Epithelial cell of prostate (primary cell): ENCODE data around the gene FCMR.
"Not testable (repeated sequence)": the region's sequence is repeated elsewhere in the genome, so short reads cannot be mapped to it uniquely, and the experiment has no call there.

Experiments
- DNase-seq: peaks from one replicate; pipeline ENCODE4 v3.0.0-alpha.2; 2011; ENCODE audit warnings: low read depth, low spot score
- H3K27ac ChIP-seq: fragments of 450-650 bp; 2 replicates; pipeline ENCODE4 v1.5.1; 2017; ENCODE audit warnings: mild to moderate bottlenecking

FCMR gene

DNA sequence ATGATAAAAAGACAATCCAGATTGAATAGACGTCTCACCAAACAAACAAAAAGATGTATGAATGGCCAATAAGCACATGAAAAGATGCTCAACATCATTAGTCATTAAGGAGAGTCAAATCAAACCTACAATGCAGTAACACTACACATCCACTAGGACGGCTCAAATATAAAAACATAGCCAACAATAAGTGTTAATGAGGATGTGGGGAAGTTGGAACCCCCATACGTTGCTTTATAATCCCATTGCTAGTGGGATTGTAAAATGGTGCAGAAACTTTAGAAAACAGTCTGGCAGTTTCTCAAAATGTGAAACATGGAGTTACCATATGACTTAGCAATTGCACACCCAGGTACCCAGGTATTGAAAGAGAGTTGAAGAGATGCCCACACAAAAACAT is 39.2 kb downstream of the FCMR start:
- H3K27ac ChIP-seq = no peak overlapping the region
- DNase-seq = no peak

DNA sequence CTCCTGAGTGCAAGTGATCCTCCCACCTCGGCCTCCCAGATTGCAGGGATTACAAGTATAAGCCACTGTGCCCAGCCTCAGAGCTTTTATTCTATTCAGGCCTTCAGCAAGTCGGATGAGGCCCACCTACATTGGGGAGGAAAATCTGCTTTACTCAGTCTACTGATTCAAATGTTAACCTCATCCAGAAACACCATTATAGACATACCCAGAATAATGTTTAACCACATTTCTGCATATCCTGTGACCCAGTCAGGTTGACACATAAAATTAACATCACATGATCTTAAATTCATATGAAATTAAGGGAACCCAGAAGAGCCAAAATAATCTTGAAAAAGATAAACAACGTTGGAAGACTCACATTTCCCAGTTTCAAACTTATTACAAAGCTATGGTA is 41.4 kb downstream of the FCMR start:
- DNase-seq = no peak
- H3K27ac ChIP-seq = no peak overlapping the region

DNA sequence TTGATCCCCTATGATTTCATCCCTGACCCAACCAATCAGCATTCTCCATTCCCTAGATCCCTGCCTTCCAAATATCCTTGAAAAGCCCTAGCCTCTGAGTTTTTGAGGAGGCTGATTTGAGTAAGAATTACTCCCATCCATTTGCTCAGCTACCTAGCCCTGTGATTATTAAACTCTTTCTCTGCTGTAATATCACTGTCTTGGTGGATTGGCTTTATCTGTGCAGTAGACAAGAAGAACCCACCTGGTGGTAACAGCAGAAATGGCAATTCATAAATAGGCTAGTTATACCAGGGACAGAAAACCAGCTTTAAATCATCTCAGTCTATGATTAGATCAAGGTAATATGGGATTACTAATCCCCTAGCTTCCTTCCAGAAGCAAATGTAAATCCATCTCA is 43.3 kb downstream of the FCMR start:
- DNase-seq = no peak
- H3K27ac ChIP-seq = no peak overlapping the region

DNA sequence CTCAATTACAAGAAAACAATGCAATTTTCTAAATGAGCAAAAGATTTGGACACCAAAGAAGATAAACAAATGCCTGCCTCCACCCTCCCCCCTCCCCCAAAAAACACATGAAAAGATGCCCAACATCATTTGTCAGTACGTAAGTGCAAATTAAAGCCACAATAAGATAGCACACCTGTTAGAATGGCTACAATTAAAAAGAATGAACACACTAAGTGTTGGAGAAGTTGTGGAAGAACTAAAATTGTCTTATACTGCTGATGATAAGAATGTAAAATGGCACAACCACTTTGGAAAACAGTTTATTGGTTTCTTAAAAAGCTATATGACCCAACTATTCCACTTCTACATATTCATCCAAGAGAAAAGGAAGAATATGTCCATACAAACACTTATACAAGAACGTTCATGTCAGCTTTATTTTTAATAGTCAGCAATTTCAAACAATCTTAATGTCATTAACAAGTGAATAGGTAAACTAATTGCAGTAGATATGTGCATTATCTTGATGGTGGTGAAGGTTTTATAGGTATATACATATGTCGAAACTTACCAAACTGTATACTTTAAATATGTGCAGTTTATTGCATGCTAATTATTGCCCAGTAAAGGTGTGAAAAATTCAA is 45.9 kb downstream of the FCMR start:
- DNase-seq = no peak
- H3K27ac ChIP-seq = no peak overlapping the region

DNA sequence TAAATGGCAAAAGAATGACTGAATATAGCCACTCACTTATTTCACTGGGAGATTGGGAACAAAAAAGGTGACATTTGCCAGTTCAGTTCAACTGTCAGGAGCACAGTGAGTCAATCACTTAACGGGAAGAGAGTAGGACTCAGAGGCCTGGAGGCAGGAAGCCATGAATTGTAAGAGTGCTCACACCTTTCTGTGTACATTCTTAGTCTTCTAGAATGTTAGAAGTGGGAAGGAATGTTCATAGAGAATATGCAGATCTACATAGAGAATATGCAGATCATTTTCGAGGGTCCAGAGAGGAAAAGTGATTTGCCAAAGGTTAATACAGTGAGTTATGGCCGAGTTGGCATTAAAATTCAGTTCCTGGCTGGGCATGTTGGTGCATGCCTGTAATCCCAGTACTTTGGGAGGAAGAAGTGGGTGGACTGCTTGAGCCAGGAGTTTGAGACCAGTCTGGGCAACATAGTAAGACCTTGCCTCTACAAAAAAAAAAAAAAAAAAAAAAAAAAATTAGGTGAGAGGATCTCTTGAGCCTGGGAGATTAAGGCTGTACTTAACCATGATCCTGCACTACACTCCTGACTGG is 48.0 kb downstream of the FCMR start:
- peak overlapping the region; percentile 71 for H3K27ac ChIP-seq

DNA sequence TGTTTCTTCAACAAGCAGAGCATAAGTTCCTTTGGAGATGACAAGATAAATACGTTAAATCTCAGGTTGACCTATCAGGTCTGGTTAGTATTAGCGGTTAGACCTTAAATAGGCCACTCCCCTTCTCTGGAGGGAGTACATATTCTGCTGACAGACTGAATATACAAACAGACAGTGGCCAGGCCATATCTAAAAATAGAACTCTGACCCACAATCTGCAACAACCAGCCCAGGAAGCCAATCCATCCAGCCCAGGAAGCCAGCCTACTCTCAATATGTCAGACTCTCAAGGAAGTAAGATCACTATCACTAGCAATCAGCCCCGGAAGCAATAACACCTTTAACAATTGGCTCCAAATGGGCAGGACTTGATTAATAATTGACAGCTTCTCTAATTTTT is 49.6 kb downstream of the FCMR start:
- no peak for DNase-seq
- H3K27ac ChIP-seq = no peak overlapping the region

More for the DNA sequence above, 48.0 kb downstream of the FCMR start:
- DNase-seq = no peak

DNA sequence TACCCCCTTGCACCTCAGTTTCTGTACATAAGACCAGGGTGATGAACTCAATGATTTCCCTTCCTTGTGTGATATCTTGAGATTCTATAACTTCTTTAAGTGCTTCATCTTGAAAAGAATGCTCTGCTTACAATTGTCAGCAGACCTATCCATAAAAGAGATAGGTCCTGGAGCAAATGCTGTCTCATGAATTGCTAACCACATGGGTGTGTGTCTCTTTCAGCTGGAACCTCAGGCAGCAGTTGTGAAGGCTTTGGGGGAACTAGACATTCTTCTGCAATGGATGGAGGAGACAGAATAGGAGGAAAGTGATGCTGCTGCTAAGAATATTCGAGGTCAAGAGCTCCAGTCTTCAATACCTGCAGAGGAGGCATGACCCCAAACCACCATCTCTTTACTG is 53.5 kb downstream of the FCMR start:
- H3K27ac ChIP-seq = peak overlapping the region; percentile 72
- DNase-seq = no peak

DNA sequence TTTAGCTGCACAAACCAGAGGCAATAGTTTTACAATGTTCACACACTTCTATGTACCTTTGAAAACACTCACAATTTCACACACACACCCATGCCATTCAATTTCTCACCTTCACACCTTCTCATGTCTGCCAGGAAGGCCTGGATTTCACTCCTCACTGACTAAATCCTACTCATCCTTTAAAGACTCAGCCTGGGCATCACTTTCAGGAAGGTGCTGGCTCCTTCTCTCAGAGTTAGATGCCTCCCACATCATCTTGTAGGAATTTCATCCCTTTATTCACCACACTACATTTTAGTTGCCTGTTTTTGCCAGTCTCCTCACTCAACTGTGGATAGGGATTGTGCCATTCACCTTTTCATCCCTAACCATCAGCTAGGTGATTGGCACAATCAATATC is 54.0 kb downstream of the FCMR start:
- H3K27ac ChIP-seq = peak overlapping the region; percentile 72

DNA sequence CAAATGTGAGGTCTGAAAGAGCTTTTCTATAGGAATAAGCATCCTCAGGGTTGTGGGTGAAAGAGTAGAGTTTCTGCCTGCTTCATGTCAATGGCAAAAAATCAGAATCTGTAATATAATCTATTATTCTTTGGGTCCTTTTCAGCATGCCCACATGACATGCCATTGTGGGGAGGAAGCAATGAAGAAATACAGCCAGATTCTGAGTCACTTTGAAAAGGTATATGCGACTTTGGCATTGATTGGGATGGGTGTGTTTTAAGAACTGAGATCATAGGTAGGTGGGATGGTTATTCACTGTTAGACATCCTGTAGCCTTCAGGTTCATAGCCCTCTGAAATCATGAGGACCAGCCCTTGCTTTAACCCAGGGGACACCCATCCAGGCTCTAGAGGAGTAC is 54.5 kb downstream of the FCMR start:
- H3K27ac ChIP-seq = peak overlapping the region; percentile 72
- no peak for DNase-seq

More for the DNA sequence above, 54.0 kb downstream of the FCMR start:
- no peak for DNase-seq

DNA sequence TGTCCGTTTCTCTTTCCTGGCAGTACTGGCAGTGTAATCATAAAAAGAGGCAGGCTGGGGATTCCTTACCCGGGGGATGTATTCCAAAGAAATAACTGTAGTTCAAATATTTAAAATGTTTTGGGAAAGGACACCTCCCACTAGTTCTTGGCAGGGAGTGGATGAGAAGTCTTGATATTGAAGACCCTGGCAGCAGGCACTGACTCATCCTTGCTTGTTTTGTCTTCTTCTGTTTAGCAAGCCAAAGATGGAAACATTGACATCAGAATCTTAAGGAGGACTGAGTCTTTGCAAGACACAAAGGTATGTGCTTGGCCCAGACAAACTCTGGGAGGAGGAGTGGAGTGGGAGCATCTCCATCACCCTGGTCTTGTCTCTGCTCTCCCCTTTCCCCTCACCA is 55.7 kb downstream of the FCMR start:
- H3K27ac ChIP-seq = no peak overlapping the region
- no peak for DNase-seq

DNA sequence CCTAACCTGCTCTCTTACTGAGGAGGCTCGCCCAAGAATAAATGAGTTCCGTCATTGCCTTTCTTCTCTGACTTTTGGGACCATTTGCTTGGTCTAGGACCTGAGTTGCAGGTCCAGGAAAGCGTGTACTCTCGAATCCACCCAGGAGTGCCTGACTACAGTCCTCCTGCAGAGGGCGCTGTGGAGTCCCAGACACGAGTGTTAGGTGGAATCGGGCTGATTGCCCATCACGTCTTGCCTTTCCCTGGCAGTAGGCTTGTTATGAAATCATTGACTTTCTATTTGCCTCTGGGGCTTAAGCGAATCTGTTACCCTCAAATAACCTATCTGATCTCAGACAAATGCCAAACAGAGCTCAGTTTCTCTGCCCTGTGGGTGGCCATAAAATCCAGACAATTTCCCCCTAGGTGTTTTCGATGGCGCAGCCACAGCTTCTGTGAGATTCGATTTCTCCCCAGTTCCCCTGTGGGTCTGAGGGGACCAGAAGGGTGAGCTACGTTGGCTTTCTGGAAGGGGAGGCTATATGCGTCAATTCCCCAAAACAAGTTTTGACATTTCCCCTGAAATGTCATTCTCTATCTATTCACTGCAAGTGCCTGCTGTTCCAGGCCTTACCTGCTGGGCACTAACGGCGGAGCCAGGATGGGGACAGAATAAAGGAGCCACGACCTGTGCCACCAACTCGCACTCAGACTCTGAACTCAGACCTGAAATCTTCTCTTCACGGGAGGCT is 56.6 kb downstream of the FCMR start, which contains the start of gene IL20:
Gene IL20 (plus strand): TSS at position 685 of the 733 bp plus-strand sequence. CDS start 230 bp downstream, outside the sequence.
- H3K27ac ChIP-seq = peak within 1 kb of the TSS; percentile 34
- peak; percentile 66 for DNase-seq

DNA sequence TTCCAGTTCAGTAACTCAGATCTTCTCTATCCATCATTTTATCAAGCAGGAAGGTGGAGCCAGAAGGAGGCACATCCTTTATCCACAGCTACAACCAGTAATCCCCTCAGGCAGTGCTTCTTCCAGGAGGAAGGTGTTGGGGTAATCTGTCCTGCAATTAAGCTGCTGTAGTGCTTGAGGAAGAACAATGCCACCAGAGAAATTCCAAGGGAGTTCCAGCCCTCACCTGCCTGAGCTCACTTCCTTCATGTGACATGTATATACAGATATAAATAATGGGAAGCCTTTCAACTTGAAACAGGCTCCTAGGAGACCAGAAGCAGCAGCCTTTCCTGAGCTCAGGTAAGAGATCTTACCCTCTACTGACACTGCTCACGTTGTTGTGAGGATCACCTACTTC is 58.5 kb downstream of the FCMR start:
- DNase-seq = no peak
- no peak overlapping the region for H3K27ac ChIP-seq

DNA sequence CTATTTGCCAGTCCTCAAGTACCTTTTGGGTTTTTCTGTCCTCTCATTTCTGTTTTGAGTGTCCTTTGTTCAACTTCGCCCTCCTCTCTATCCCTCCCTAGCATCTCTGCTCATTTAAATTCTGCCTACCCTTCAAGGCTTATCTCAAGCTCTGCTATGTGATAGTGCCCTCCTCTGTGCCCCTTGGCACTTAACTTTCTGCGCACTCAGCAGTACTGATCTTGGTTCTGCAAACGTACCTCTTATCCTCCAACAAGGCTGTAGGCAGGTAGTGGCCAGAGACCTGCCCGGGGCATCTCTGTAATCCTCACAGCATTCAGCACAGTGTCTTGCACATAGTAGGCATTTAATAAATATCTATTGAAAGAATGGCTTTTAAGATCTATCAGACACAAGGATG is 61.6 kb downstream of the FCMR start:
- H3K27ac ChIP-seq = no peak overlapping the region
- DNase-seq = no peak

DNA sequence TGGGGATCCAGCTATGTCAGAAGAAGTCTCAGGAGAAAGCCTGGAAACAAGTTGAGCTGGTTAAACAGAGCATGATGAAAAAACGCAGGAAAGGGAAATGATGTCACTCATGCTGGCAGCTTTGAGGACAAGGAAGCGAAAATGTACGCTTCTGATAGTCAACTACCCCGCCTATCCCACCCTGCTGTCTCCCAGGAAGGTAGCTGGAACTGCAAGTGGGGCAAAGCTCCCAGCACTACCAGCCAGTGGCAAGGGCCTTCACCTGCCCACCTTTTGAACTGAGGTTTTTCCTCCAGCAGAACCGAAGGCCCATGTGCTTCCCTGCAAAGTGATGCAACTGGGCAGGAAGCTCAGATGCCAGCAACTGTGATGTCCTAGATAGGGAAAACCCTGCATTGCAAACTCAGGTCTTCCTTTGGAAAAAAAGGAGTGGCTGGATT is 62.6 kb downstream of the FCMR start:
- no peak for DNase-seq
- peak overlapping the region; percentile 12 for H3K27ac ChIP-seq

DNA sequence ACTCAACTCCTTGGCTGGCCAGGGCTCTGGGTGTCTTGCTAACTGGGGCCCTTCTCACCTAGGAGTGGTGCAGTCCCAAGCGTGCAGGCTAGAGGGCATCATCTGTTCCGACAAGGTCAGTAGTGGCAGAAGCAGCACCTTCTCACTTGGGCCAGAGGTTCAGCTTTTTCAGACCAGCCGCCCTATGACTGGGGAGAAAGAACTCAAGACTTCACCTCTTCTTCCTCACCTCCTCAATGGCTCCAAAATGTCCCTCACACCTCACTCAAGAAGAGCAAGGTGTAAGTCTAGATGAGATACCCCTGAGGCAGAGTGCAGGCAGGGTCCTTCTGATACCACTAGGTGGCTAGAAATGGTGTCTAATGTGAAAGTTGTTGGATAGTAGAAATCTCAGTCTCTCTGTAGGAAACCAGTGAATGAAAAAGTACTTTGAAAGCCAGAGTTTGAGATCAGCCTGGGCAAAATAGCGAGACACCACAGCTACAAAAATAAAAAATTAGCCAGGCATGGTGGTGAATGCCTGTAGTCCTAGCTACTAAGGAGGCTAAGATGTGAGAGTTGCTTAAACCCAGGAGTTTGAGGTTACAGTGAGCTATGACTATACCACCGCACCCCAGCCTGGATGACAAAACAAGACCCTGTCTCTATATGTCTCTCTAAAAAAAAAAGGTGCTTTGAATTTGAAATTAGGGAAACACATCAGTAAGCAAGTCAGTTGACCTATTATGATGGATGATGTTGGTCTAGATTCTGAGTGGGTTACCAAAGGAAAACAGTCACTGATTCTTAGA is 64.9 kb downstream of the FCMR start:
- DNase-seq = no peak
- no peak overlapping the region for H3K27ac ChIP-seq

DNA sequence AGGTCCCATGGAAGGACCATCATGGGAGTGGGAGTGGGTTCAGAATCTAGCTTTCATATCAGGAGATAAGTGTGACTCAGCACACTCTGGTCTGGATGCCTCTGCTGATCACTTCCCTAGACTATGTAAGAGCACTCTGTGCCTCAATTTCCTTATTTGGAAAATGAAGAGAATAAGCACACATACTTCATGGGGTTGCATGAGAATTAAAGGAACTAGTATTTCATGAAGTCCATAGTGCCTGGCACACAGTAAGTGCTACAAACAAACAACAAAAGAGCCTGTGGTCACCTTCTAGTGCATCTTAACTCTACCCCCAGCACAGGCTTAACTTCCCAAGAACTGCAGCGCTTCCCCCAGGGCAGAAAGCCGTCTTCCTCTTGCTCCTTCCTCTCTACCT is 65.9 kb downstream of the FCMR start:
- no peak overlapping the region for H3K27ac ChIP-seq

DNA sequence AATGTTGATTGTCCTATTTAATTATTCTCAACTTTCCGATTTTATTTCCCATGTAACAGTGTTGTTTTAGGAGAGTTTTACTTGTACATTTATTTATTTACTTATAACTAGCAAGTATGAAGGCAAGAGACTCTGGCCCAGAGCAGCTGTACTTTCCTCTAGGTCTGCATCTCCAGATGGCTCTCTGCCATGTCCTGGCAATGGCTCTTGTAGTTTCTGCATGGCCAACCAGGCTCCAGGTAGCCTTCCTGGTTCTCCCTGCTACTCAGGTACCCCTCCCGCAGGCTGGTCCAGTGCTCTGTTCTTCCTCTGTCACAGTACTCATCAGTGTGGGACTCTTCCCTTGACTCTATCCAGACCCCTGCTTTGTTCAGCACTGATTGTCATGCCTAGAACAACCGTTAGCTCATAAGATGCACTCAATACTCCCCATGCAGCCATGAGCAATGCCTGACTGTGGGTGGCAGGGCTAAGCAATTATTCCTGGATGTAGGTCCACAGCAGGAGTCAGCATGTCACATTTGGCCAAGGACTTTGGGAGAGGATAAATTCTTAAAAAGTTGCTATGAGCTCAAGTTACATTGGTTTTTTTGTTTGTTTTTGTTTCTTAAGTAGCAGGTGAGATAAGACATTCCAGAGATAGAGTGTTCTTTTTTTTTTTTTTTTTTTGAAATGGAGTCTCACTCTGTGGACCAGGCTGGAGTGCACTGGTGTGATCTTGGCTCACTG is 67.2 kb downstream of the FCMR start:
- no peak overlapping the region for H3K27ac ChIP-seq
- DNase-seq = no peak

More for the DNA sequence above, 65.9 kb downstream of the FCMR start:
- no peak for DNase-seq

DNA sequence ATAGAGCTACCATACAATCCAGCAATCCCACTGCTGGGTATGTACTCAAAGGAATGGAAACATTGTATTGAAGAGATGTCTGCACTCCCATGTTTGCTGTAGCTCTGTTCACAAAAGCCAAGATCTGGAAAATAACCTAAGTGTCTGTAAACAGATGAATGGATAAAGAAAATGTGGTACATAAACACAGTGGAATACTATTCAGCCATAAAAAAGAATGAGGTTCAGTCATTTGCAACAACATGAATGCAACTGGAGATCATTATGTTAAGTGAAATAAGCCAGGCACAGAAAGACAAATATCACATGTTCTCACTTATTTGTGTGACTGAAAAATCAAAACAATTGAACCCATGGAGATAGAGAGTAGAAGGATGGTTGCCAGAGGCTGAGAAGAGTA is 68.0 kb downstream of the FCMR start:
- not testable (repeated sequence) for H3K27ac ChIP-seq

More for the DNA sequence above, 68.0 kb downstream of the FCMR start:
- DNase-seq = not testable (repeated sequence)
